ENCODE data around the gene GFRA1.

DNA sequence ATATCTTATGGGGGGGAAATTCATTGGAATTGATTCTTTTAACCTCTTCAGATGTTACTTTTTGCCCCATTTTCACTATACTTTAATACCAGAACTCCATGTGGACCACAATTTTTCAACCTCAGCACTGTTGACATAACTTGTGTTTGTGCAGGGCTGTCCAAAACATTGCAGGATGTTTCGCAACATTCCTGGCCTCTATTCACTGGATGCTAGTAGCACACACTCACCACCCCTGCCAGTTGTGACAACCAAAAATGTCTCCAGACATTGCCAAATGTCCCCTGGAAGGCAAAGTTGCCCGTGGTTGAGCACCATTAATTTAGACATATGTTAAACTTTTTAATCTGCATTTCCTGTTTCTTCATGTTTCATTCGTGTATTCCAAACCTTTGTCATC, 234.7 kb downstream of the GFRA1 start:
- TF ChIP-seq, protein P1, sequence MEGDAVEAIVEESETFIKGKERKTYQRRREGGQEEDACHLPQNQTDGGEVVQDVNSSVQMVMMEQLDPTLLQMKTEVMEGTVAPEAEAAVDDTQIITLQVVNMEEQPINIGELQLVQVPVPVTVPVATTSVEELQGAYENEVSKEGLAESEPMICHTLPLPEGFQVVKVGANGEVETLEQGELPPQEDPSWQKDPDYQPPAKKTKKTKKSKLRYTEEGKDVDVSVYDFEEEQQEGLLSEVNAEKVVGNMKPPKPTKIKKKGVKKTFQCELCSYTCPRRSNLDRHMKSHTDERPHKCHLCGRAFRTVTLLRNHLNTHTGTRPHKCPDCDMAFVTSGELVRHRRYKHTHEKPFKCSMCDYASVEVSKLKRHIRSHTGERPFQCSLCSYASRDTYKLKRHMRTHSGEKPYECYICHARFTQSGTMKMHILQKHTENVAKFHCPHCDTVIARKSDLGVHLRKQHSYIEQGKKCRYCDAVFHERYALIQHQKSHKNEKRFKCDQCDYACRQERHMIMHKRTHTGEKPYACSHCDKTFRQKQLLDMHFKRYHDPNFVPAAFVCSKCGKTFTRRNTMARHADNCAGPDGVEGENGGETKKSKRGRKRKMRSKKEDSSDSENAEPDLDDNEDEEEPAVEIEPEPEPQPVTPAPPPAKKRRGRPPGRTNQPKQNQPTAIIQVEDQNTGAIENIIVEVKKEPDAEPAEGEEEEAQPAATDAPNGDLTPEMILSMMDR (IDR thresholded peaks at IDR 0.05; ENCODE audit: borderline replicate concordance, extremely low read depth, low read length, poor library complexity, severe bottlenecking): no peak
- TF ChIP-seq EZH2 (IDR thresholded peaks at IDR 0.05; ENCODE audit: borderline replicate concordance, low read depth, low read length, severe bottlenecking): no peak
